OCI-LY1 (cell line): ENCODE measurements around the gene HFE.

Source experiments
- H2AFZ ChIP-seq: fragments of 200-600 bp; sonication (generic), shearing (Covaris generic); 2 replicates; pipeline ENCODE4 v1.6.0; 2014; ENCODE audit warnings: antibody characterized with exemption, mild to moderate bottlenecking, low read length
- H3F3A ChIP-seq: fragments of 200-600 bp; sonication (generic), shearing (Covaris generic); 2 replicates; pipeline ENCODE4 v1.6.0; 2014; ENCODE audit warnings: mild to moderate bottlenecking, antibody characterized with exemption, low read length, moderate library complexity; ENCODE audit not compliant: insufficient read depth
- H3K27ac ChIP-seq: fragments of 200-600 bp; sonication (generic); 2 replicates; pipeline ENCODE4 v1.5.1; 2014; ENCODE audit warnings: low read length, mixed run types, mild to moderate bottlenecking, low read depth; ENCODE audit not compliant: poor library complexity, severe bottlenecking
- H3K27me3 ChIP-seq: fragments of 200-600 bp; sonication (generic); 2 replicates; pipeline ENCODE4 v1.6.0; 2014; ENCODE audit warnings: antibody characterized with exemption, mild to moderate bottlenecking, low read length, moderate library complexity; ENCODE audit not compliant: insufficient read depth
- H3K36me3 ChIP-seq: fragments of 200-600 bp; sonication (generic); 2 replicates; pipeline ENCODE4 v1.6.1; 2014; ENCODE audit warnings: mild to moderate bottlenecking, antibody characterized with exemption, low read length, moderate library complexity, mixed read lengths; ENCODE audit not compliant: insufficient read depth
- H3K4me1 ChIP-seq: fragments of 200-600 bp; sonication (generic); 2 replicates; pipeline ENCODE4 v1.5.1; 2014; ENCODE audit warnings: mild to moderate bottlenecking, low read length, moderate library complexity; ENCODE audit not compliant: insufficient read depth, severe bottlenecking
- H3K4me2 ChIP-seq: fragments of 200-600 bp; sonication (generic), shearing (Covaris generic); 2 replicates; pipeline ENCODE4 v1.6.1; 2014; ENCODE audit warnings: low read length
- H3K4me3 ChIP-seq: fragments of 200-600 bp; sonication (generic); 2 replicates; pipeline ENCODE4 v1.5.1; 2014; ENCODE audit warnings: low read length, low read depth, mild to moderate bottlenecking, mixed read lengths; ENCODE audit not compliant: poor library complexity, severe bottlenecking
- H3K79me2 ChIP-seq: fragments of 200-600 bp; shearing (Covaris generic); 2 replicates; pipeline ENCODE4 v1.6.1; 2016; ENCODE audit warnings: mixed run types, low read length, mixed read lengths; ENCODE audit not compliant: insufficient read depth
- H3K9ac ChIP-seq: fragments of 200-600 bp; sonication (generic), shearing (Covaris generic); 2 replicates; pipeline ENCODE4 v1.6.1; 2014; ENCODE audit warnings: mild to moderate bottlenecking, low read length, mixed read lengths
- H3K9me2 ChIP-seq: fragments of 200-600 bp; sonication (generic), shearing (Covaris generic); 2 replicates; pipeline ENCODE4 v1.6.1; 2014; ENCODE audit warnings: low read depth, mild to moderate bottlenecking, low read length, mixed read lengths
- H3K9me3 ChIP-seq: fragments of 200-600 bp; shearing (Covaris generic); 2 replicates; pipeline ENCODE4 v1.6.1; 2014; ENCODE audit warnings: low read length, mixed read lengths
- H4K20me1 ChIP-seq: fragments of 200-600 bp; sonication (generic), shearing (Covaris generic); 2 replicates; pipeline ENCODE4 v1.6.0; 2016; ENCODE audit warnings: mild to moderate bottlenecking, low read length; ENCODE audit not compliant: insufficient read depth
- EZH2 ChIP-seq: fragments of 200-600 bp; sonication (generic), shearing (Covaris generic); IDR thresholded peaks from 2 replicates; pipeline ENCODE4 v1.8.0; 2017; ENCODE audit warnings: borderline replicate concordance, mixed run types, mild to moderate bottlenecking, antibody characterized with exemption, low read length, moderate library complexity, mixed read lengths
- TF ChIP-seq, protein P1 (sequence below): fragments of 200-600 bp; sonication (generic), shearing (Covaris generic); IDR thresholded peaks from 2 replicates; pipeline ENCODE4 v1.5.1; 2017; ENCODE audit warnings: mild to moderate bottlenecking, antibody characterized with exemption, low read length, moderate library complexity, mixed read lengths

HFE gene

DNA sequence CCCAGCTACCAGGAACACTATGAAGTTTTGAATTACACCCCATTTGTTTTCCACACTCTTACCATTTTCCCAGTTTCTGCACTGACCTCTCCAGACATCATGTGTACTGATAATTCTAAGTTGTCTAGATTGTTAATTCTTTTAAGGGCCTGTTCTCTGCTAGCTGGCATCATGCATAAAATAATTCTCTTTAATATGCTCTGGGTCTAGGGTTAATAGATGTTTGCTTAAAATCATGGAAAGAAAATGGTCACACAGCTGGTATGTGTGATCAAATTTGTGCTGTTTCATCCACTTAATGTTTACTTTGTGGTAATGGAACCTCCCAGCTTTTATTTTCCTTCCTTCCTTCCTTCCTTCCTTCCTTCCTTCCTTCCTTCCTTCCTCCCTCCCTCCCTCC is 49.1 kb downstream of the HFE start:
- Histone ChIP-seq H3K27me3 (no peaks in the 10 kb centered on the region), H3K4me2 (no peak overlapping the region), H3K9me3 (no peaks in the 10 kb centered on the region), H4K20me1 (no peaks in the 10 kb centered on the region), H3K79me2 (no peaks in the 10 kb centered on the region), H3K27ac (no peak overlapping the region), H3K4me1 (peaks cover 27% of the 10 kb centered on the region), H3K4me3 (no peak overlapping the region), H3K9me2 (no peaks in the 10 kb centered on the region), H3F3A (no peaks in the 10 kb centered on the region), H2AFZ (no peak overlapping the region), H3K9ac (no peak overlapping the region), H3K36me3 (no peaks in the 10 kb centered on the region)
- TF ChIP-seq, protein P1, sequence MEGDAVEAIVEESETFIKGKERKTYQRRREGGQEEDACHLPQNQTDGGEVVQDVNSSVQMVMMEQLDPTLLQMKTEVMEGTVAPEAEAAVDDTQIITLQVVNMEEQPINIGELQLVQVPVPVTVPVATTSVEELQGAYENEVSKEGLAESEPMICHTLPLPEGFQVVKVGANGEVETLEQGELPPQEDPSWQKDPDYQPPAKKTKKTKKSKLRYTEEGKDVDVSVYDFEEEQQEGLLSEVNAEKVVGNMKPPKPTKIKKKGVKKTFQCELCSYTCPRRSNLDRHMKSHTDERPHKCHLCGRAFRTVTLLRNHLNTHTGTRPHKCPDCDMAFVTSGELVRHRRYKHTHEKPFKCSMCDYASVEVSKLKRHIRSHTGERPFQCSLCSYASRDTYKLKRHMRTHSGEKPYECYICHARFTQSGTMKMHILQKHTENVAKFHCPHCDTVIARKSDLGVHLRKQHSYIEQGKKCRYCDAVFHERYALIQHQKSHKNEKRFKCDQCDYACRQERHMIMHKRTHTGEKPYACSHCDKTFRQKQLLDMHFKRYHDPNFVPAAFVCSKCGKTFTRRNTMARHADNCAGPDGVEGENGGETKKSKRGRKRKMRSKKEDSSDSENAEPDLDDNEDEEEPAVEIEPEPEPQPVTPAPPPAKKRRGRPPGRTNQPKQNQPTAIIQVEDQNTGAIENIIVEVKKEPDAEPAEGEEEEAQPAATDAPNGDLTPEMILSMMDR, result no peak
- TF ChIP-seq EZH2, result no peak

DNA sequence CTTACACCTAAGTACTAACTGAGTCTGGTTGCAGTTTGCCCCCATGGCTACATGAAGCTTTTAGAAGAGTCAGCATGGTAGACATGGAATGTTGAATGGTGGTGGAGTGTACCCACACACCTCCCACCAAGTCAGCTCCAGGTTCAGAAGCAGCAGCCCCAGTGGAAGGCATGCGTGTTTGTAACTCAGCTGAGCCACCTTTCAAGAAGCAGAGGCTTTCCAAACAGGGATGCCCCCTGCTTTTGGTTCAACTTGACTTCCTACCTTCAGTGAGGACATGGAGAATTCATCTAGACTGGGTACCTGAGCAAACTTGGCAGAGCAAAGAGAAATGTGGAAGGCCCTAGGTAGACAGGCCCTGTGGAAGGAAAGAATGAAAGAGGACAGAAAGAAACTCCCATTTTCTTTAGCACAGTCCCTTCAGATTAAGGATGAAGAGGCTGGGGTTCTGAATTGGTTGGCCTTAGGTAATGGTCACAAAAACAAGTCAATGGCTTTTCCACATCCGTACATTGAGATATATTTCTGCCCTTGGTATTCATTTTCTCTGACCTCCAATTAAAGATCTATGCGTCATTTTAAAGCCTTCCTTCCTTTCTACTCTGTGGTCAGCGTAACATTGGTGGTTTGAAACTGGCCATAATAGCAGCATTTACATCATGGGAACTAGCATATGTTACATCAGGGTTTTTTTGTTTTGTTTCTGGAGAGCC is 53.2 kb downstream of the HFE start:
- Histone ChIP-seq H3K4me1 (peaks cover 4% of the 10 kb centered on the region), H3K27ac (no peak overlapping the region), H3K9ac (no peak overlapping the region), H4K20me1 (no peaks in the 10 kb centered on the region), H3K4me3 (no peak overlapping the region), H3K9me2 (no peaks in the 10 kb centered on the region), H3K27me3 (no peaks in the 10 kb centered on the region), H3K9me3 (no peaks in the 10 kb centered on the region), H3K79me2 (no peaks in the 10 kb centered on the region), H2AFZ (no peak overlapping the region), H3K36me3 (no peaks in the 10 kb centered on the region), H3F3A (no peaks in the 10 kb centered on the region), H3K4me2 (no peak overlapping the region)
- no peak for TF ChIP-seq EZH2
- TF ChIP-seq, protein P1, result no peak

DNA sequence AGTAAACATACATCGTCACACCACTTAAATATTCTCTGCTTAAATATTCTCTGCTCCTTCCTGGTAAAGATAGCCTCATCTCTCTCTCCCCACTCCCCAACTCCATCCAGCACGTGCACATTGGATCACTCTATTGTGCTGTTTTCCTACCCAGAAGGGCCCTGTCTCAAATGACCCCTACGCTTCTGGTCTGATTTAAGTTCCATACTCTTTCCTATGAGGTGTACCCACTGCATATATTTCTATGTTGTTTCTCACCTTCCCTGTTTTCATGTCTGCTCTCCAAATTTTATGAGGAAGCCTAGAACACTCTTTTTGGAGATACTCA is 53.7 kb downstream of the HFE start:
- Histone ChIP-seq H3K27ac (no peak overlapping the region), H4K20me1 (no peaks in the 10 kb centered on the region), H3K9me3 (no peaks in the 10 kb centered on the region)

More for the DNA sequence above, 53.7 kb downstream of the HFE start:
- TF ChIP-seq, protein P1, result no peak
- no peak for TF ChIP-seq EZH2
- Histone ChIP-seq H3K4me3 (no peak overlapping the region), H3K4me2 (no peak overlapping the region), H3K36me3 (no peaks in the 10 kb centered on the region), H3K79me2 (no peaks in the 10 kb centered on the region), H2AFZ (no peak overlapping the region), H3K9me2 (no peaks in the 10 kb centered on the region), H3K4me1 (peaks cover 4% of the 10 kb centered on the region), H3K27me3 (no peaks in the 10 kb centered on the region), H3K9ac (no peak overlapping the region), H3F3A (no peaks in the 10 kb centered on the region)
